Upper lobe of left lung (tissue), 6 donors: ENCODE data around the gene MLIP. TPM values are rescaled to one million over a fixed set of nuclear protein-coding genes. Genes with fewer than 3 reads are reported as not detected.

ENCODE experiments used
- ATAC-seq, 2 donors: fragments of 200-7000 bp; cut with Tn5 transposase; one replicate each; pipeline ENCODE4 v1.9.1; 2022; ENCODE audit warnings: mild to moderate bottlenecking in 2 of 2, moderate library complexity in 2 of 2; ENCODE audit not compliant: low FRiP score in 2 of 2
- DNase-seq, 2 donors: peaks; one replicate each; pipeline ENCODE4 v3.0.0-alpha.2; 2019 to 2020
- H3K27ac ChIP-seq, 4 donors: fragments of 200-600 bp; sonication (generic); one replicate each; pipeline ENCODE4 v1.5.1; 2016 to 2019
- H3K27me3 ChIP-seq, 4 donors: fragments of 200-600 bp; sonication (generic); one replicate each; pipeline ENCODE4 v1.5.1; 2017 to 2019
- H3K36me3 ChIP-seq, 4 donors: fragments of 200-600 bp; sonication (generic); one replicate each; pipeline ENCODE4 v1.5.1; 2016 to 2019
- H3K4me1 ChIP-seq, 4 donors: fragments of 200-600 bp; sonication (generic); one replicate each; pipeline ENCODE4 v1.5.1; 2018 to 2019
- H3K4me3 ChIP-seq, 4 donors: fragments of 200-600 bp; sonication (generic); one replicate each; pipeline ENCODE4 v1.5.1; 2017 to 2019; ENCODE audit warnings: mild to moderate bottlenecking in 2 of 4, moderate library complexity in 1 of 4
- H3K9me3 ChIP-seq, 4 donors: fragments of 200-600 bp; sonication (generic); one replicate each; pipeline ENCODE4 v1.5.1; 2018 to 2019
- EP300 ChIP-seq, 4 donors: sonication (generic); formaldehyde crosslinking; IDR thresholded peaks; one replicate each; pipeline ENCODE4 v1.5.1; 2017; ENCODE audit warnings: antibody characterized with exemption in 4 of 4, control low read depth in 2 of 4
- POLR2A ChIP-seq, 4 donors: fragments of 450-650 bp; IDR thresholded peaks; one replicate each; pipeline ENCODE4 v1.5.1; 2016 to 2017; ENCODE audit warnings: antibody characterized with exemption in 4 of 4, mild to moderate bottlenecking in 2 of 4
- POLR2AphosphoS5 ChIP-seq, 2 donors: sonication (generic); formaldehyde crosslinking; IDR thresholded peaks; one replicate each; pipeline ENCODE4 v1.5.1; 2017; ENCODE audit warnings: antibody characterized with exemption in 2 of 2
- WGBS, 2 donors: methylation state at CpG; one replicate each; pipeline ENCODE4 v1.1.5; 2017 to 2018; 5-methylcytosine and 5-hydroxymethylcytosine counted together
- total RNA-seq, 6 donors: library from RNA; depleted of rRNA in 4 of 6; stranded (reverse); fragments of >200 nt in 4 of 6; gene quantifications; one replicate each; pipeline versions ENCODE4 v1.1.0 to v1.2.1, GENCODE V29; 2016 to 2021
- TF ChIP-seq, protein P1 (sequence below), 6 experiments: fragments of 450-650 bp in 4 of 6; fragments of 200-600 bp in 2 of 6; sonication (generic) in 2 of 6; IDR thresholded peaks; one replicate each; pipeline ENCODE4 v1.5.1; 2016 to 2019; ENCODE audit warnings: antibody characterized with exemption in 6 of 6
- donor health status: DM: no; HTN: no; CAD: no; lungs with moderate emphysema.
- donor health status: DM: no; HTN: yes; CAD: no; lungs with severe emphysema.

Gene MLIP
- total RNA-seq, 6 donors from 2014 or later = 0.47 to 1.3 (median 0.77) TPM; not detected in 2

DNA sequence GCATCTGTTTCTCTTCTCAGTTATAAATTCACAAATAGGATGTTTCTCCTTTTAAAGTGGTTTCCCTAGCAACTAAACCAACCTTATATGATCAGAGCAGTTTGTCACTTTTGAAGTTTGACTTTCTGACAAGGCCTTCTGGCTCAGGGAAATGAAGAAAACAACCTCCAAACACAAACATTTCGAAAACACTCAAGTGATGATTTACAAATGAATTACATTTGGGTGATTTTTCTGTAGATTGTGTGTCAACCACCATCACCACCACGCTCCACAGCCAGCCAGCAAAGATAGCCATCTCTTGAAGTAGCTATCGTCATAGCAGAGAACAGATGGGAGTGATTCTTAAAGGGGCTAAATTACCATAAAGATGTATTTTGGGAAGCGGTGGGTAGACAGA, 16.5 kb upstream of the MLIP start:
- DNase-seq (no peak), ATAC-seq (no peak)
- no peaks in the 10 kb centered on the region for H3K4me1 ChIP-seq
- no peak overlapping the region for H3K4me3 ChIP-seq
- no peak overlapping the region for H3K27ac ChIP-seq
- no peaks in the 10 kb centered on the region for H3K9me3 ChIP-seq
- 66 to 67% methylated on average over 4 of the region's 4 CpGs for WGBS, 2 donors
- no peaks in the 10 kb centered on the region for H3K27me3 ChIP-seq
- no peaks in the 10 kb centered on the region for H3K36me3 ChIP-seq
- no peak for TF ChIP-seq POLR2A (IDR thresholded peaks at IDR 0.05)
- no peak for TF ChIP-seq EP300 (IDR thresholded peaks at IDR 0.05)
- TF ChIP-seq, protein P1, sequence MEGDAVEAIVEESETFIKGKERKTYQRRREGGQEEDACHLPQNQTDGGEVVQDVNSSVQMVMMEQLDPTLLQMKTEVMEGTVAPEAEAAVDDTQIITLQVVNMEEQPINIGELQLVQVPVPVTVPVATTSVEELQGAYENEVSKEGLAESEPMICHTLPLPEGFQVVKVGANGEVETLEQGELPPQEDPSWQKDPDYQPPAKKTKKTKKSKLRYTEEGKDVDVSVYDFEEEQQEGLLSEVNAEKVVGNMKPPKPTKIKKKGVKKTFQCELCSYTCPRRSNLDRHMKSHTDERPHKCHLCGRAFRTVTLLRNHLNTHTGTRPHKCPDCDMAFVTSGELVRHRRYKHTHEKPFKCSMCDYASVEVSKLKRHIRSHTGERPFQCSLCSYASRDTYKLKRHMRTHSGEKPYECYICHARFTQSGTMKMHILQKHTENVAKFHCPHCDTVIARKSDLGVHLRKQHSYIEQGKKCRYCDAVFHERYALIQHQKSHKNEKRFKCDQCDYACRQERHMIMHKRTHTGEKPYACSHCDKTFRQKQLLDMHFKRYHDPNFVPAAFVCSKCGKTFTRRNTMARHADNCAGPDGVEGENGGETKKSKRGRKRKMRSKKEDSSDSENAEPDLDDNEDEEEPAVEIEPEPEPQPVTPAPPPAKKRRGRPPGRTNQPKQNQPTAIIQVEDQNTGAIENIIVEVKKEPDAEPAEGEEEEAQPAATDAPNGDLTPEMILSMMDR (IDR thresholded peaks at IDR 0.05) = no peak

DNA sequence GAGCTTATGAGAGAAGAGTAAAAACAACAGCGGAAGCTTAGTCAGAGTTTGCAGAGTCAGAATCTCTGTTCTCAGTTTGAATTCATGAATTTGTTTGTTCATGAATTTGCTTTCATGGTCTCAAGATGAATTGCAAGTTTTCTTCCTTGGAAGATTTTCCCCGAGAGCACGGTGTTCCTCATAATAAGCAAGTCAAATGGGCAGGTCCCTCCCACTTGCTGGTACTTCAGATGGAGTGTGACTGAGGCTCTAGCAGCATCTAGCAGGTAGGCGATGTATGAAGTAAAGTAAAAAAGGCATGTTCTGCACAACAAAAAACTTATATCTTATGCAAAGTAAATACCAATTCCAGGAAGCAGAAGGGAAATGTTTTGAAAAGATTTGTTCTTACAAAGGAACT, 15.5 kb upstream of the MLIP start:
- WGBS, 2 donors = 74 to 78% methylated on average over 4 of the region's 4 CpGs
- Histone ChIP-seq H3K4me3 (no peak overlapping the region), H3K9me3 (no peaks in the 10 kb centered on the region), H3K4me1 (no peaks in the 10 kb centered on the region), H3K27me3 (no peaks in the 10 kb centered on the region), H3K27ac (no peak overlapping the region), H3K36me3 (no peaks in the 10 kb centered on the region)
- ATAC-seq = no peak
- no peak for DNase-seq
- TF ChIP-seq, protein P1 (IDR thresholded peaks at IDR 0.05) = no peak
- no peak for TF ChIP-seq EP300 (IDR thresholded peaks at IDR 0.05)
- TF ChIP-seq POLR2AphosphoS5 (IDR thresholded peaks at IDR 0.05) = no peak
- no peak for TF ChIP-seq POLR2A (IDR thresholded peaks at IDR 0.05)

DNA sequence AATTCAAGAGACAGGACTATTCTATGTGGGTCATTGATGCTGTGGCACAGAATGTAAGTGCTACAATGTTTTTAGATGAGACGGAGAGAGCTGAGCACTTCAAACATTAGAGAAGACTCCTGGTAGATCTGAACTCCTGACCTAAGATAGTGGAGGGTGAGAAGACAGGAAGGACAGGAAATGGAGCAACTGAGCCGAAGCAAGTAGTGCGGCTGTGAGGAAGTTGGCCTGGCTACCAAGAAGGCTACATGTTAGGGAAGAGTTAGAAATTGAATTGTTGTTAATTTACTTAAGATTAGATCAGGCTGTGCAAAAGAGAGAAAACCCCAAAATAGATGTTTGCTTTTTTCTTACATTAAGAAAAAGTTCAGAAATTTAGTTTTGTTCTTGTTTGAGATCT, 14.4 kb upstream of the MLIP start:
- Histone ChIP-seq H3K36me3 (no peaks in the 10 kb centered on the region), H3K27me3 (no peaks in the 10 kb centered on the region), H3K9me3 (no peaks in the 10 kb centered on the region), H3K4me3 (no peak overlapping the region), H3K4me1 (no peaks in the 10 kb centered on the region), H3K27ac (no peak overlapping the region)
- ATAC-seq = no peak
- DNase-seq = no peak
- TF ChIP-seq EP300 (IDR thresholded peaks at IDR 0.05) = no peak
- no peak for TF ChIP-seq POLR2AphosphoS5 (IDR thresholded peaks at IDR 0.05)
- TF ChIP-seq POLR2A (IDR thresholded peaks at IDR 0.05) = no peak
- TF ChIP-seq, protein P1 (IDR thresholded peaks at IDR 0.05) = no peak
- 54 to 83% methylated on average over 3 of the region's 3 CpGs for WGBS, 2 donors

DNA sequence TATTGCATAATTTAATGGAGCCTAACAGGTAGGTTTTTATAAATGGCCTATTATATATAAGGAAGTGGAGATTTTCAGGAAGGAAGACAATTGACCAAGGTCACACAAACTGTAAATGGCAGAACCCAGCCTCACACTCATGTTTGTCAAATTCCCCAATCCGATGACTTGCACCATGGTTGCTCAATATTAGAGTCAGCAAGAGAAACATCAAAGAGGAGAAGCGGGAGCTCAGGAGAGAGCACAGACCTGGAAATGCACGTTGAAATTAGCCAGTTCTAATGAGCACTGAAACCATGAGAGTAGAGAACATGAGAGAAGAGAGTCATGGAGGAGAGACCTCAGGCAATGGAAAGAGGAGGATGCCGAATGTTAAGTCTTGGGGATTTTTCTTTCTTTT, 13.5 kb upstream of the MLIP start:
- TF ChIP-seq, protein P1 (IDR thresholded peaks at IDR 0.05) = no peak
- no peak for TF ChIP-seq EP300 (IDR thresholded peaks at IDR 0.05)
- TF ChIP-seq POLR2A (IDR thresholded peaks at IDR 0.05) = no peak
- TF ChIP-seq POLR2AphosphoS5 (IDR thresholded peaks at IDR 0.05) = no peak
- no peaks in the 10 kb centered on the region for H3K4me1 ChIP-seq
- H3K27ac ChIP-seq = no peak overlapping the region
- no peak overlapping the region for H3K4me3 ChIP-seq
- no peaks in the 10 kb centered on the region for H3K36me3 ChIP-seq
- DNase-seq (no peak), ATAC-seq (no peak)
- H3K27me3 ChIP-seq = no peaks in the 10 kb centered on the region
- 54 to 55% methylated on average over 4 of the region's 4 CpGs for WGBS, 2 donors
- no peaks in the 10 kb centered on the region for H3K9me3 ChIP-seq

DNA sequence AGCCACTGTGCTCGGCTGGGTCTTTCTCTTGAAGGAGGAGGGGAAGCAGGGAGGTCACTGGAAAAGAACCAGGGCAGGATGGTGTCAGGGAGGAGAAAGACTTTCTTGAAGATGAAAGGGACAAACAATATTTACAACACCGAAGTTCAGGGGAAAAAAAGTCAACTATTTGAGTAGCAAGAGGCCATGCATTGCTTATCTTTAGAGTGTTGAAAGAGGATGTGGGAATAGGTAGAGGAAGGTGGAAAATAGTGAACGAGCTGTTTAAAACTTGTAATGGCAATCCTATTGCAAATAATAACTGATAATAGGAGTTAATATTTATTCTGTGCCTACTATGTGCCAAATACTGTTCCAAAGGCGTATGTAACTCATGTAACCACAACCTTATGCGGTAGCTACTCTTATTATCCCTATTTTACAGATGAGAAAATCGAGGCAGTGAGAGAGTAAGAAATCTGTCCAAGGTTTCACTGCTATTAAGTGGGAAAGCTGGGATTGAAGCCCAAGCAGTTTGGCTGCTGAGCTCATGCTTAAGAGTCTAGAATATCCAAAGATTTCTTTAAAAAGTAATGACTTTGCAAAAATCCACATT, 12.7 kb upstream of the MLIP start:
- DNase-seq = no peak
- Histone ChIP-seq H3K36me3 (no peaks in the 10 kb centered on the region), H3K27me3 (no peaks in the 10 kb centered on the region), H3K27ac (no peak overlapping the region), H3K4me1 (no peaks in the 10 kb centered on the region), H3K9me3 (no peaks in the 10 kb centered on the region), H3K4me3 (no peak overlapping the region)
- no peak for TF ChIP-seq EP300 (IDR thresholded peaks at IDR 0.05)
- TF ChIP-seq, protein P1 (IDR thresholded peaks at IDR 0.05) = no peak
- TF ChIP-seq POLR2AphosphoS5 (IDR thresholded peaks at IDR 0.05) = no peak
- TF ChIP-seq POLR2A (IDR thresholded peaks at IDR 0.05) = no peak
- WGBS, 2 donors = 62% methylated on average over 6 of the region's 6 CpGs
- ATAC-seq = no peak
